ENCODE results near the gene POU2F3.

POU2F3 gene

DNA sequence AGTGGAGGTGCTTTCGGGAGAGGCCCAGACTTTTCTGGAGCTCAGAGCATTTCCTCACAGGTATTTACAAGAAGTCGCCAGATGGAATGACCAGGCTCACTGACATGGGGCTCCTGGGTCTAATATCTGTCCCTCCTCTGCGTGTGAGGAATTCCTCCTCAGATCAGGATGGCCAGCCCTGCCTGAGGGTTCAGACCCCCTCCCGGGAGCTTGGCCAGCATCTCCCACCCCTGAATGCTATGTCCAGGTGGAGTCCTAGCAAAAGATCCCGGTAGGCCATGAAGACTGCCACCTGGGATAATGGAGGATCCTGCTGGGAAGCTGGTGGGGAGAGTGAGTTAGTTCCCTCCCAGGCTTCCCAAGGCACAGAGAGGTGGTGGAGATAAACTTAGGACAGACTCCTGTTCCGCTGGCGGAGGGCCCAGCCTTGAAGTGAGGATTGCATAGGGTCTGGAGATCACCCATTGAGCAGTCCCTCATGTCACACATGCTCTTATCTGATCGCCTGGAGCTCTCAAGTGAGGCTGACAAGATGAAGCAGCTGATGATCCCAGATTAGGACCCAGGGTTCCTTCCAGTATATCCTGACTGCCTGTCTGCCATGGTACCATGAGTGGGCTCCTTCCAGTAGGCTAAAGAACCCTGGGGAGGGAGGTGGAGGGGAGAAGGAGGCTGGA, 23.4 kb upstream of the POU2F3 start:
- H3K4me3 ChIP-seq (ENCODE audit: low read depth, low read length): no peak overlapping the region
- TF ChIP-seq CTCF (IDR thresholded peaks at IDR 0.05; ENCODE audit: low read depth, low read length): no peak
- TF ChIP-seq POLR2A (IDR thresholded peaks at IDR 0.05; ENCODE audit: extremely low read depth, insufficient read length): no peak
- no peak for TF ChIP-seq MAX (IDR thresholded peaks at IDR 0.05; ENCODE audit: low read depth, low read length)
- TF ChIP-seq MYC (IDR thresholded peaks at IDR 0.05; ENCODE audit: low read depth, low read length): no peak
- no peak for DNase-seq (ENCODE audit: low read depth)

- no peak for DNase-seq (ENCODE audit: low read depth)
- no peak for TF ChIP-seq MYC (IDR thresholded peaks at IDR 0.05; ENCODE audit: low read depth, low read length)
- TF ChIP-seq MAX (IDR thresholded peaks at IDR 0.05; ENCODE audit: low read depth, low read length): no peak
- no peak for TF ChIP-seq CTCF (IDR thresholded peaks at IDR 0.05; ENCODE audit: low read depth, low read length)
- TF ChIP-seq POLR2A (IDR thresholded peaks at IDR 0.05; ENCODE audit: extremely low read depth, insufficient read length): no peak
- H3K4me3 ChIP-seq (ENCODE audit: low read depth, low read length): no peak overlapping the region
Measured at GRCh38 chr11:120217526-120217925, 22.4 kb upstream of the POU2F3 start.

GRCh38 chr11:120217941-120218694, 21.8 kb upstream of the POU2F3 start:
- DNase-seq (ENCODE audit: low read depth): no peak
- no peak for TF ChIP-seq MAX (IDR thresholded peaks at IDR 0.05; ENCODE audit: low read depth, low read length)

DNA sequence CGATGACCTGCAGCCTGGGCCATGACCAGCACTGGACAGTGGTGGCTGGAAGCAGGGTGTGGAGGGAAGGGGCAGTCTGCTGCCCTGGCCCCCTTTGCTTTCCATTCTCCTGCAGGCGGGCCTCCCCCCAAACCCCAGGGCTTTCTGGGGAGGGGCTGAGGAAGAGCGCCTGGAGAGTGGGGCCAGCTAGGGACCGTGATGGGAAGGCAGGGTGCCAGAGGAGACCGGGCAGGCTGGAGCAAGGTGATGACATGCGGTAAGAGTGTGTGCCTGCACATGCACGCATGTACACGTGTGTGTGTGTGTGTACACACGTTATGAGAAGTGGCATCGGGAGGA, 21.3 kb upstream of the POU2F3 start:
- H3K4me3 ChIP-seq (ENCODE audit: low read depth, low read length): no peak overlapping the region
- DNase-seq (ENCODE audit: low read depth): no peak
- TF ChIP-seq MAX (IDR thresholded peaks at IDR 0.05; ENCODE audit: low read depth, low read length) (no peak), MYC (IDR thresholded peaks at IDR 0.05; ENCODE audit: low read depth, low read length) (no peak), POLR2A (IDR thresholded peaks at IDR 0.05; ENCODE audit: extremely low read depth, insufficient read length) (no peak), CTCF (IDR thresholded peaks at IDR 0.05; ENCODE audit: low read depth, low read length) (no peak)

More at GRCh38 chr11:120217941-120218694, 21.8 kb upstream of the POU2F3 start:
- H3K4me3 ChIP-seq (ENCODE audit: low read depth, low read length): no peak overlapping the region

GRCh38 chr11:120219232-120219937, 20.6 kb upstream of the POU2F3 start:
- TF ChIP-seq POLR2A (IDR thresholded peaks at IDR 0.05; ENCODE audit: extremely low read depth, insufficient read length): no peak
- TF ChIP-seq CTCF (IDR thresholded peaks at IDR 0.05; ENCODE audit: low read depth, low read length): no peak
- no peak for TF ChIP-seq MAX (IDR thresholded peaks at IDR 0.05; ENCODE audit: low read depth, low read length)
- TF ChIP-seq MYC (IDR thresholded peaks at IDR 0.05; ENCODE audit: low read depth, low read length): no peak
- no peak for DNase-seq (ENCODE audit: low read depth)

More at GRCh38 chr11:120219232-120219937, 20.6 kb upstream of the POU2F3 start:
- no peak overlapping the region for H3K4me3 ChIP-seq (ENCODE audit: low read depth, low read length)

Measured in NB4 (cell line).